Suprapubic skin (tissue), 4 donors: ENCODE data around the gene MEA1. TPM values are rescaled to one million over a fixed set of nuclear protein-coding genes. Genes with fewer than 3 reads are reported as not detected.
A peak's percentile ranks its signal among the peaks of the same experiment; 100 is the strongest.

Source experiments
- DNase-seq, 2 donors: peaks; one replicate each; pipeline ENCODE4 v3.0.0-alpha.2; 2019; ENCODE audit warnings: low spot score in 2 of 2
- H3K27ac ChIP-seq: fragments of 200-600 bp; sonication (generic); one replicate; pipeline ENCODE4 v1.5.1; 2019
- H3K27me3 ChIP-seq: fragments of 200-600 bp; sonication (generic); one replicate; pipeline ENCODE4 v1.5.1; 2019
- H3K36me3 ChIP-seq: fragments of 200-600 bp; sonication (generic); one replicate; pipeline ENCODE4 v1.5.1; 2019
- H3K4me1 ChIP-seq: fragments of 200-600 bp; sonication (generic); one replicate; pipeline ENCODE4 v1.5.1; 2019
- H3K4me3 ChIP-seq: fragments of 200-600 bp; sonication (generic); one replicate; pipeline ENCODE4 v1.5.1; 2019; ENCODE audit warnings: mild to moderate bottlenecking
- H3K9me3 ChIP-seq: fragments of 200-600 bp; sonication (generic); one replicate; pipeline ENCODE4 v1.5.1; 2019
- CTCF ChIP-seq, 2 donors: fragments of 200-600 bp in 1 of 2; fragments of 450-650 bp in 1 of 2; sonication (generic) in 1 of 2; IDR thresholded peaks; one replicate each; pipeline ENCODE4 v1.5.1; 2016 to 2019; ENCODE audit warnings: antibody characterized with exemption in 2 of 2, mild to moderate bottlenecking in 1 of 2, moderate library complexity in 1 of 2
- EP300 ChIP-seq: sonication (generic); formaldehyde crosslinking; IDR thresholded peaks from one replicate; pipeline ENCODE4 v1.6.1; 2017; ENCODE audit warnings: antibody characterized with exemption
- POLR2A ChIP-seq, 2 donors: fragments of 450-650 bp; IDR thresholded peaks; one replicate each; pipeline ENCODE4 v1.6.1; 2017; ENCODE audit warnings: antibody characterized with exemption in 2 of 2, mild to moderate bottlenecking in 2 of 2, moderate library complexity in 2 of 2
- POLR2AphosphoS5 ChIP-seq, 3 donors: sonication (generic); formaldehyde crosslinking; IDR thresholded peaks; one replicate each; pipeline ENCODE4 v1.6.1; 2017; ENCODE audit warnings: antibody characterized with exemption in 3 of 3
- WGBS: methylation state at CpG from one replicate; pipeline ENCODE4 v1.1.5; 2018; 5-methylcytosine and 5-hydroxymethylcytosine counted together
- total RNA-seq, 4 donors: library from RNA; depleted of rRNA; stranded (reverse); fragments of >200 nt; gene quantifications; one replicate each; pipeline ENCODE4 v1.1.0, GENCODE V29; 2016

Gene MEA1
- total RNA-seq, 4 donors from 2014 or later = 41.2 to 65.8 (median 61.5) TPM

GRCh38 chr6:42979523-42980177, 34.1 kb downstream of the MEA1 start:
- H3K4me1 ChIP-seq = peaks cover 29% of the 10 kb centered on the region
- WGBS = 36% methylated on average over 9 of the region's 9 CpGs
- peak overlapping the region; percentile 87 for H3K27ac ChIP-seq
- TF ChIP-seq CTCF (IDR thresholded peaks at IDR 0.05) = no peak
- no peak for TF ChIP-seq POLR2AphosphoS5 (IDR thresholded peaks at IDR 0.05)
- TF ChIP-seq EP300 = no peak
- no peak for TF ChIP-seq POLR2A (IDR thresholded peaks at IDR 0.05)
- no peaks in the 10 kb centered on the region for H3K9me3 ChIP-seq
- DNase-seq = no peak
- peak overlapping the region; percentile 72 for H3K4me3 ChIP-seq
- no peaks in the 10 kb centered on the region for H3K27me3 ChIP-seq
- H3K36me3 ChIP-seq = no peaks in the 10 kb centered on the region

GRCh38 chr6:42978839-42979522, 34.8 kb downstream of the MEA1 start, which contains the start of gene PEX6:
Gene PEX6 (minus strand): TSS chr6:42979181. CDS start chr6:42979150, 31 bp downstream.
- WGBS = 2% methylated on average over 17 of the region's 59 CpGs
- H3K9me3 ChIP-seq = no peaks in the 10 kb centered on the region
- DNase-seq = peak; percentile 95 to 97
- peaks cover 29% of the 10 kb centered on the region for H3K4me1 ChIP-seq
- TF ChIP-seq CTCF (IDR thresholded peaks at IDR 0.05) (no peak), POLR2AphosphoS5 (IDR thresholded peaks at IDR 0.05) (peak in 2 of 3 donors; percentile 55 to 80), POLR2A (IDR thresholded peaks at IDR 0.05) (peak in 1 of 2 donors; percentile 57), EP300 (no peak)
- peak within 1 kb of the TSS; percentile 72 for H3K4me3 ChIP-seq
- peak within 1 kb of the TSS; percentile 87 for H3K27ac ChIP-seq
- no peaks in the 10 kb centered on the region for H3K27me3 ChIP-seq
- H3K36me3 ChIP-seq = no peaks in the 10 kb centered on the region

GRCh38 chr6:42978487-42978838, 35.3 kb downstream of the MEA1 start:
- H3K36me3 ChIP-seq = no peaks in the 10 kb centered on the region

GRCh38 chr6:42974919-42975505, 38.7 kb downstream of the MEA1 start:
- TF ChIP-seq POLR2A (IDR thresholded peaks at IDR 0.05) (no peak), CTCF (IDR thresholded peaks at IDR 0.05) (no peak)
- Histone ChIP-seq H3K27me3 (no peaks in the 10 kb centered on the region), H3K27ac (no peak overlapping the region), H3K36me3 (no peaks in the 10 kb centered on the region), H3K4me3 (no peak overlapping the region), H3K9me3 (no peaks in the 10 kb centered on the region), H3K4me1 (peaks cover 19% of the 10 kb centered on the region)
- 68% methylated on average over 5 of the region's 5 CpGs for WGBS
- DNase-seq = no peak

More at GRCh38 chr6:42978487-42978838, 35.3 kb downstream of the MEA1 start:
- H3K9me3 ChIP-seq = no peaks in the 10 kb centered on the region
- H3K4me1 ChIP-seq = peaks cover 23% of the 10 kb centered on the region
- DNase-seq = peak in 1 of 2 donors; percentile 73
- peak overlapping the region; percentile 87 for H3K27ac ChIP-seq
- WGBS = 0% methylated on average over 4 of the region's 28 CpGs
- peak overlapping the region; percentile 72 for H3K4me3 ChIP-seq
- no peaks in the 10 kb centered on the region for H3K27me3 ChIP-seq
- TF ChIP-seq CTCF (IDR thresholded peaks at IDR 0.05) (no peak), POLR2AphosphoS5 (IDR thresholded peaks at IDR 0.05) (no peak), POLR2A (IDR thresholded peaks at IDR 0.05) (no peak), EP300 (no peak)

- peaks cover 12% of the 10 kb centered on the region for H3K4me1 ChIP-seq
- H3K27me3 ChIP-seq = no peaks in the 10 kb centered on the region
- peaks cover under 1% of the 10 kb centered on the region for H3K36me3 ChIP-seq
- H3K4me3 ChIP-seq = no peak overlapping the region
- DNase-seq = no peak
- TF ChIP-seq POLR2A (IDR thresholded peaks at IDR 0.05) = no peak
- TF ChIP-seq EP300 = no peak
- no peak for TF ChIP-seq POLR2AphosphoS5 (IDR thresholded peaks at IDR 0.05)
- no peak for TF ChIP-seq CTCF (IDR thresholded peaks at IDR 0.05)
- H3K27ac ChIP-seq = no peak overlapping the region
- no peaks in the 10 kb centered on the region for H3K9me3 ChIP-seq
- 84% methylated on average over 3 of the region's 3 CpGs for WGBS
These were observed 39.8 kb downstream of the MEA1 start for GRCh38 chr6:42973926-42974325.
